Neural cell (in vitro differentiated cells): ENCODE measurements around the gene RUFY3.

ENCODE experiments used
- CTCF ChIP-seq: fragments of 450-650 bp; IDR thresholded peaks from 2 replicates; pipeline ENCODE4 v1.5.1; 2014; ENCODE audit warnings: antibody characterized with exemption, mild to moderate bottlenecking, moderate library complexity; ENCODE audit not compliant: poor library complexity, severe bottlenecking
- EP300 ChIP-seq: fragments of 450-650 bp; conservative IDR thresholded peaks from 2 replicates; pipeline ENCODE4 v1.6.1; 2014; ENCODE audit warnings: antibody characterized with exemption, mild to moderate bottlenecking, moderate library complexity; ENCODE audit not compliant: poor library complexity, severe bottlenecking
- MXI1 ChIP-seq: fragments of 450-650 bp; conservative IDR thresholded peaks from 2 replicates; pipeline ENCODE4 v1.6.1; 2014; ENCODE audit warnings: antibody characterized with exemption, mild to moderate bottlenecking; ENCODE audit not compliant: poor library complexity, severe bottlenecking
- POLR2AphosphoS5 ChIP-seq: IDR thresholded peaks from 2 replicates; pipeline ENCODE4 v1.6.1; 2012
- REST ChIP-seq: IDR thresholded peaks from 2 replicates; pipeline ENCODE4 v1.6.1; 2012; ENCODE audit warnings: borderline replicate concordance
- SMC3 ChIP-seq: fragments of 450-650 bp; conservative IDR thresholded peaks from 2 replicates; pipeline ENCODE4 v1.6.1; 2014; ENCODE audit warnings: antibody characterized with exemption, mild to moderate bottlenecking, moderate library complexity; ENCODE audit not compliant: poor library complexity
- TAF1 ChIP-seq: IDR thresholded peaks from 2 replicates; pipeline ENCODE4 v1.6.1; 2012; ENCODE audit warnings: low read depth

- no peak for TF ChIP-seq CTCF
- no peak for TF ChIP-seq EP300
- no peak for TF ChIP-seq MXI1
- no peak for TF ChIP-seq SMC3
- TF ChIP-seq TAF1: no peak
- TF ChIP-seq REST: no peak
- no peak for TF ChIP-seq POLR2AphosphoS5
Observed at GRCh38 chr4:70836081-70836480, 114.3 kb downstream of the RUFY3 start.
